ENCODE results near the gene PPP1R9B. TPM values are rescaled to one million over a fixed set of nuclear protein-coding genes. Genes with fewer than 3 reads are reported as not detected.

The PPP1R9B gene
- total RNA-seq, 1 experiment from 2014 or later = 112 TPM

DNA sequence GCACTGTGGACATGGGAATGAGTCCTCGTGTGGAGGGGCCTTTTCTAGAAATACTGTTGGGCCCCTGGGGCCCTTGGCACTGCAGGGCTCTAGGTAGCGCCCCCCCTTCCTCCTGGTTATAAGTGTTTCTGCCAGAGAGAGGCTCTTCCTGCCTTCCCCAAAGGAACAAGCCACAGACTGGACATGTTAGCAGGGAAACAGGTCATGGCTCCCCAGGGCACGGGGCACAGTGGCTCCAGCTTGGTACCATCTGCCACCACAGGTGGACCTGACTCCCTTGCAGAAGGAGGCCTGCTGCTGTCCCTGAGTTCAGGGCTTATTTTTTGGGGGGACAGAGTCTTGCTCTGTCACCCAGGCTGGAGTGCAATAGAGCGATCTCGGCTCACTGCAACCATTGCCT is 46.5 kb downstream of the PPP1R9B start:
- no peak for TF ChIP-seq POLR2A (IDR thresholded peaks at IDR 0.05; ENCODE audit: borderline replicate concordance, extremely low read depth, insufficient read depth, insufficient read length)
- TF ChIP-seq EGR1 (IDR thresholded peaks at IDR 0.05; ENCODE audit: low read depth) = no peak
- TF ChIP-seq FOSL1 (IDR thresholded peaks at IDR 0.05; ENCODE audit: low read depth) = no peak
- no peak for TF ChIP-seq EZH2 (IDR thresholded peaks at IDR 0.05)
- no peak for TF ChIP-seq YY1 (IDR thresholded peaks at IDR 0.05; ENCODE audit: extremely low read depth, insufficient replicate concordance, low read depth, low read length)
- TF ChIP-seq SIN3A (IDR thresholded peaks at IDR 0.05; ENCODE audit: low read depth) = no peak
- no peak for TF ChIP-seq SRF (IDR thresholded peaks at IDR 0.05; ENCODE audit: low read depth)
- TF ChIP-seq, protein P1, sequence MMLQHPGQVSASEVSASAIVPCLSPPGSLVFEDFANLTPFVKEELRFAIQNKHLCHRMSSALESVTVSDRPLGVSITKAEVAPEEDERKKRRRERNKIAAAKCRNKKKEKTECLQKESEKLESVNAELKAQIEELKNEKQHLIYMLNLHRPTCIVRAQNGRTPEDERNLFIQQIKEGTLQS (IDR thresholded peaks at IDR 0.05) = no peak
- no peak for TF ChIP-seq RAD21 (IDR thresholded peaks at IDR 0.05; ENCODE audit: low read depth)
- TF ChIP-seq, protein P2, sequence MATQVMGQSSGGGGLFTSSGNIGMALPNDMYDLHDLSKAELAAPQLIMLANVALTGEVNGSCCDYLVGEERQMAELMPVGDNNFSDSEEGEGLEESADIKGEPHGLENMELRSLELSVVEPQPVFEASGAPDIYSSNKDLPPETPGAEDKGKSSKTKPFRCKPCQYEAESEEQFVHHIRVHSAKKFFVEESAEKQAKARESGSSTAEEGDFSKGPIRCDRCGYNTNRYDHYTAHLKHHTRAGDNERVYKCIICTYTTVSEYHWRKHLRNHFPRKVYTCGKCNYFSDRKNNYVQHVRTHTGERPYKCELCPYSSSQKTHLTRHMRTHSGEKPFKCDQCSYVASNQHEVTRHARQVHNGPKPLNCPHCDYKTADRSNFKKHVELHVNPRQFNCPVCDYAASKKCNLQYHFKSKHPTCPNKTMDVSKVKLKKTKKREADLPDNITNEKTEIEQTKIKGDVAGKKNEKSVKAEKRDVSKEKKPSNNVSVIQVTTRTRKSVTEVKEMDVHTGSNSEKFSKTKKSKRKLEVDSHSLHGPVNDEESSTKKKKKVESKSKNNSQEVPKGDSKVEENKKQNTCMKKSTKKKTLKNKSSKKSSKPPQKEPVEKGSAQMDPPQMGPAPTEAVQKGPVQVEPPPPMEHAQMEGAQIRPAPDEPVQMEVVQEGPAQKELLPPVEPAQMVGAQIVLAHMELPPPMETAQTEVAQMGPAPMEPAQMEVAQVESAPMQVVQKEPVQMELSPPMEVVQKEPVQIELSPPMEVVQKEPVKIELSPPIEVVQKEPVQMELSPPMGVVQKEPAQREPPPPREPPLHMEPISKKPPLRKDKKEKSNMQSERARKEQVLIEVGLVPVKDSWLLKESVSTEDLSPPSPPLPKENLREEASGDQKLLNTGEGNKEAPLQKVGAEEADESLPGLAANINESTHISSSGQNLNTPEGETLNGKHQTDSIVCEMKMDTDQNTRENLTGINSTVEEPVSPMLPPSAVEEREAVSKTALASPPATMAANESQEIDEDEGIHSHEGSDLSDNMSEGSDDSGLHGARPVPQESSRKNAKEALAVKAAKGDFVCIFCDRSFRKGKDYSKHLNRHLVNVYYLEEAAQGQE (IDR thresholded peaks at IDR 0.05; ENCODE audit: low read depth) = no peak
- no peak for TF ChIP-seq EZH2phosphoT487 (IDR thresholded peaks at IDR 0.05; ENCODE audit: borderline replicate concordance)
- TF ChIP-seq SP1 (IDR thresholded peaks at IDR 0.05; ENCODE audit: low read depth) = no peak
- TF ChIP-seq ELF1 (IDR thresholded peaks at IDR 0.05; ENCODE audit: borderline replicate concordance, low read depth) = no peak
- no peak for TF ChIP-seq POLR2AphosphoS5 (IDR thresholded peaks at IDR 0.05; ENCODE audit: low read depth, low read length)
- no peak for TF ChIP-seq CBX3 (IDR thresholded peaks at IDR 0.05; ENCODE audit: low read depth)
- no peak for TF ChIP-seq JUND (IDR thresholded peaks at IDR 0.05)
- ATAC-seq = no peak
- Histone ChIP-seq H3K4me2 (ENCODE audit: low read length) (no peak overlapping the region), H3K9me2 (ENCODE audit: insufficient read depth) (no peaks in the 10 kb centered on the region), H3K4me3 (replicated peaks in 1 of 2; ENCODE audit: low read depth in 1 of 2, low read length in 2 of 2) (no peak overlapping the region), H2AFZ (ENCODE audit: low read depth, low read length, poor library complexity, severe bottlenecking) (no peak overlapping the region), H3K27ac (ENCODE audit: low read depth, low read length) (no peak overlapping the region), H3K9ac (ENCODE audit: low read length) (no peak overlapping the region), H3K27me3 (ENCODE audit: insufficient read depth, low read length) (no peaks in the 10 kb centered on the region), H3K9me3 (ENCODE audit: control insufficient read depth in 1 of 2, insufficient read depth in 1 of 2, low read depth in 1 of 2, low read length in 2 of 2) (no peaks in the 10 kb centered on the region), H3K4me1 (ENCODE audit: control insufficient read depth in 1 of 2, insufficient read depth in 2 of 2, low read length in 2 of 2) (peaks cover 33 to 41% of the 10 kb centered on the region in 2 experiments), H3K79me2 (ENCODE audit: insufficient read depth, low read length) (no peaks in the 10 kb centered on the region), H3K36me3 (ENCODE audit: control insufficient read depth in 1 of 2, insufficient read depth in 2 of 2, low read length in 2 of 2) (peaks cover 0 to 5% of the 10 kb centered on the region in 2 experiments; a peak in 1 of 4 replicates), H4K20me1 (ENCODE audit: insufficient read depth) (no peaks in the 10 kb centered on the region)
- DNase-seq (ENCODE audit: low read depth, low spot score) = no peak
- BruUV-seq (replicated peaks) = no TSS peak
- ChIA-PET CTCF (interaction anchor here (3.3 kb wide), 1 partner anchor 10 kb away, joined by 15 read pairs; no protein-coding TSS in a partner anchor), POLR2A (interaction anchor here (1.5 kb wide), 1 partner anchor 11 kb away, joined by 3 read pairs; no protein-coding TSS in a partner anchor), RAD21 (ENCODE audit: low non-redundant PET in 1 of 2, low total read pairs in 2 of 2, uncharacterized antibody in 2 of 2, unreplicated experiment in 2 of 2) (no interaction called here)
- intact Hi-C loops (cut with micrococcal nuclease) = no loop called here

Measured in HCT116 (cell line).